Ammon's horn (tissue), 1 donor: Measurements from ENCODE around the gene TMEM132C.
"Not testable (repeated sequence)": the region's sequence is repeated elsewhere in the genome, so short reads cannot be mapped to it uniquely, and the experiment has no call there.

ENCODE experiments used
- DNase-seq: peaks from one replicate; pipeline ENCODE4 v3.0.0-alpha.2; 2016; ENCODE audit warnings: low spot score

Gene TMEM132C

GRCh38 chr12:128476266-128476665 lies 209.3 kb downstream of the TMEM132C start:
- DNase-seq = no peak

GRCh38 chr12:128483526-128484255 lies 216.7 kb downstream of the TMEM132C start:
- DNase-seq = no peak

- not testable (repeated sequence) for DNase-seq
These were observed 230.4 kb downstream of the TMEM132C start for GRCh38 chr12:128497376-128497775.

- no peak for DNase-seq
These were observed 240.5 kb downstream of the TMEM132C start for GRCh38 chr12:128507470-128507869.

GRCh38 chr12:128509170-128509569 lies 242.2 kb downstream of the TMEM132C start:
- no peak for DNase-seq

- DNase-seq = no peak
These were observed 243.5 kb downstream of the TMEM132C start for GRCh38 chr12:128510511-128510910.

GRCh38 chr12:128513331-128513730 lies 246.4 kb downstream of the TMEM132C start:
- no peak for DNase-seq

GRCh38 chr12:128513831-128514230 lies 246.9 kb downstream of the TMEM132C start:
- peak; percentile 62 for DNase-seq

- DNase-seq = no peak
These were observed 251.7 kb downstream of the TMEM132C start for GRCh38 chr12:128518644-128519043.

GRCh38 chr12:128519426-128519825 lies 252.5 kb downstream of the TMEM132C start:
- DNase-seq = no peak

GRCh38 chr12:128521981-128522380 lies 255.0 kb downstream of the TMEM132C start:
- DNase-seq = no peak

- no peak for DNase-seq
These were observed 257.5 kb downstream of the TMEM132C start for GRCh38 chr12:128524439-128524838.

GRCh38 chr12:128531170-128531569 lies 264.2 kb downstream of the TMEM132C start:
- DNase-seq = no peak

GRCh38 chr12:128534906-128535305 lies 267.9 kb downstream of the TMEM132C start:
- DNase-seq = no peak

GRCh38 chr12:128536810-128537209 lies 269.8 kb downstream of the TMEM132C start:
- no peak for DNase-seq

- no peak for DNase-seq
These were observed 270.7 kb downstream of the TMEM132C start for GRCh38 chr12:128537668-128538067.

GRCh38 chr12:128542844-128543243 lies 275.9 kb downstream of the TMEM132C start:
- no peak for DNase-seq

GRCh38 chr12:128543460-128543859 lies 276.5 kb downstream of the TMEM132C start:
- peak; percentile 47 for DNase-seq

- DNase-seq = no peak
These were observed 277.0 kb downstream of the TMEM132C start for GRCh38 chr12:128543971-128544370.

GRCh38 chr12:128548949-128549348 lies 282.0 kb downstream of the TMEM132C start:
- DNase-seq = no peak

GRCh38 chr12:128549601-128550218 lies 282.7 kb downstream of the TMEM132C start:
- no peak for DNase-seq

GRCh38 chr12:128551266-128551665 lies 284.3 kb downstream of the TMEM132C start:
- peak; percentile 58 for DNase-seq

- DNase-seq = no peak
These were observed 287.8 kb downstream of the TMEM132C start for GRCh38 chr12:128554546-128555304.
